Measurements from ENCODE around the gene KCNG1. TPM values are rescaled to one million over a fixed set of nuclear protein-coding genes. Genes with fewer than 3 reads are reported as not detected.

The KCNG1 gene
- polyA plus RNA-seq, 2 donors = 7.6 to 15.3 TPM

DNA sequence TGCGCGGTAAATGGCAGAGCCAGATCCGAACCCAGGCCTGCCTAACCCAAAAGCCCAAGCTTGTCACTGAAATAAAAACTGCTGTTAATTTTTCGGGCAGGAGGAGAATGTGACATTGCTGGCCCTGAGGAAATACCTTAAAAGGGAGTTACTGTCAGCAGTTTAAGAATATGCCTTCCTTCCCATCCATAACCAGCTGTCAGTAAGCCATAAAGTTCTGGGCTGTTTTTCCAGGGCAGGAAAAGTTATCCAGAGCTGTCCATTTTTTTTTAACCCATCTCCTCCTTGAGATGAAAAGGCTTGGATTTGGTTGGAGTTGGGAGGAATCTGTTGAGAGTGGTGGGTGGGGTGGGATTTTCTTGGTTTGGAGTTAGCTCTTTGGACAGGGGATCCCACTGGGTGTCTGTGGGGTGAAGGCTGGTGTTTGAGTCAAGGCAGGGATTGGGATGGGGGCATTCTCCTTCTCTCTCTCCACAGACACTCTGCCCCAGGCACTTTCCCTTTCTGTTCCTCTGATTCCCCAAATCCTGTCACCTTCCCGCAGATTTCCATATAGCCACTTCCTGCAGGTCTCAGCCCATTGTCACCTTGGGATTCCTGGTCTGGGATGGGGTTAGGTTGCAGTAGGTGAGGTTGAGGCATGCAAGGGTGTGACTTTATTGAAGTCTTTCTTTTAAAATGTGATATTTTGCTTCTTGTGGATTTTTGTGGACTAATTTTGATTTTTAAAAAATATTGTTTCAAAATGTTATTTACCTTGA, 4.3 kb upstream of the KCNG1 start:
- no peak overlapping the region for H3K4me3 ChIP-seq (ENCODE audit: low read depth in 1 of 2, low read length in 2 of 2)
- WGBS, 2 donors = 64 to 68% methylated on average over 5 of the region's 5 CpGs
- peaks cover 0 to under 1% of the 10 kb centered on the region in 2 donors for H3K36me3 ChIP-seq (ENCODE audit: control insufficient read depth in 2 of 2, insufficient read depth in 2 of 2, low read length in 1 of 2)
- H3K27me3 ChIP-seq (ENCODE audit: control insufficient read depth in 1 of 2, insufficient read depth in 2 of 2, low read length in 2 of 2) = no peaks in the 10 kb centered on the region
- H3K27ac ChIP-seq (ENCODE audit: low read depth in 2 of 2, low read length in 1 of 2) = no peak overlapping the region
- H3K4me1 ChIP-seq (ENCODE audit: control insufficient read depth in 2 of 2, insufficient read depth in 2 of 2, low read length in 1 of 2) = peaks cover 6 to 8% of the 10 kb centered on the region in 2 donors
- peaks cover 0 to 3% of the 10 kb centered on the region in 2 donors for H3K9me3 ChIP-seq (ENCODE audit: control insufficient read depth in 2 of 2, insufficient read depth in 1 of 2, low read depth in 1 of 2, low read length in 1 of 2)

DNA sequence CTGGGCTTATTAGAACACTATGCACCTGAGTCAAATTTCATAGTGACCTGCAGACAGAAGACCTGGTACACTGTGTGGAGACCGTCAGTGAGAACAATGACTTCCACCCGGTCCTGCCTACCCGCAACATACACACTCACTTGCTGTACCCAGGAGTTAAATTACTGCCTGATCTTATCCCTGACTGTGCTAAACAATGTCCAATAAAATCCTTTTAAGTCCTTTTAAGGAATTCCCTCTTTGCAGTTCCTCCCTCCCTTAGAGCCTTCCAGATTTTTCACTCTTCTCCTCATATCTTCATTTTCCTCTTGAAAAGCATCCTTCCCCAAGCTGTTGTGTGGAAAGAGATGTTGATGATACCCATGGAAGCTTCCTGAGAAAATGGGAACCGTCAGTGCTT, 3.4 kb upstream of the KCNG1 start:
- Histone ChIP-seq H3K36me3 (ENCODE audit: control insufficient read depth in 2 of 2, insufficient read depth in 2 of 2, low read length in 1 of 2) (no peaks in the 10 kb centered on the region), H3K9me3 (ENCODE audit: control insufficient read depth in 2 of 2, insufficient read depth in 1 of 2, low read depth in 1 of 2, low read length in 1 of 2) (peaks cover 0 to 3% of the 10 kb centered on the region in 2 donors), H3K27me3 (ENCODE audit: control insufficient read depth in 1 of 2, insufficient read depth in 2 of 2, low read length in 2 of 2) (no peaks in the 10 kb centered on the region), H3K4me1 (ENCODE audit: control insufficient read depth in 2 of 2, insufficient read depth in 2 of 2, low read length in 1 of 2) (peaks cover 6 to 8% of the 10 kb centered on the region in 2 donors), H3K27ac (ENCODE audit: low read depth in 2 of 2, low read length in 1 of 2) (no peak overlapping the region), H3K4me3 (ENCODE audit: low read depth in 1 of 2, low read length in 2 of 2) (no peak overlapping the region)
- 42 to 56% methylated on average over 4 of the region's 4 CpGs for WGBS, 2 donors

DNA sequence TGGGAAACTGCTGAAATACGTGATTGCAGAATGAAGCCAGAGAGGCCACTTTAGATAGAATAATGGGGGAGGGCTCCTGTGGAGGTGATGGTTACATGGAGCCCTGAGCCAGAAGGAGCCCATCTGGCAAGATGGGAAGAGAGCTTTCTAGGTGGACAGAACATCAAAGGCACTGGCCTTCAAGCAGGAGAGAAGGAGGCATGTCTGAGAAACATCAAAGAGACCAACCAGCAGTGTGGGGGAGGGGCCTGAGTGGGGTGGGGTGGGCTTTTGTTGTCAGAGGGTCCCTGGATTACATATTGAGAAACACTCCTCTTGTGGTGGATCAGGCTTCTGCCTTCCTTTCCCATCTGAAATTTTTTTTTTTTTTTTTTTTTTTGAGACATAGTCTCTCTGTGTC, 1.9 kb upstream of the KCNG1 start:
- no peaks in the 10 kb centered on the region for H3K36me3 ChIP-seq (ENCODE audit: control insufficient read depth in 2 of 2, insufficient read depth in 2 of 2, low read length in 1 of 2)
- peaks cover 8% of the 10 kb centered on the region in 2 donors for H3K4me1 ChIP-seq (ENCODE audit: control insufficient read depth in 2 of 2, insufficient read depth in 2 of 2, low read length in 1 of 2)

DNA sequence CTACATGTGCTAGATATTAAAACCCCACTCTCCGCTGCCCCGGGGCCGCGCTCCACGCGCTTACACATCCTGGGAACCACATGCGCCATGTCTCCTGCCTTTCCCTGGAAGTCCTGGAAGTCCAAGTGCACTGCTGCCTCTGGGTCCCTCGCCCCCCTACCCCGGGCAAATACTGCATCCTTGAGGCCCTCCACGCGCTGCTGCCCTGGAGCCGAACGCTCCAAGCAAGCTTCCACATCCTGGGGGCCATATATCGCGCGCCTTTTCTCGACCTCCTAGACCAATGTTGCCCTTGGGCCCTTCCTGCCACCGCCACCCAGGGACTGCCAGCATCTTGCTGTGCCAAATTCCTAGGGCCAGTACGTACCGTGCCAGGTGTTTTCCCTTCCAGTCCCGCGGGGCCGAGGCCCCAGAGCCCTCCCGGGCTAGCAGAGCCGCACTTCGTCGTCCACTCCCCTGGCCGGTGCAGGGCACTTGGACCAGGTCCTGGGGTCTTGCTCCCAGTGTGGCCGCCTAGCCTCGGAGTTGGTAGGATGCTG, 779 bp upstream of the KCNG1 start:
- Histone ChIP-seq H3K4me3 (ENCODE audit: low read depth in 1 of 2, low read length in 2 of 2) (peak overlapping the region; percentile 49 to 59), H3K4me1 (ENCODE audit: control insufficient read depth in 2 of 2, insufficient read depth in 2 of 2, low read length in 1 of 2) (peaks cover 8% of the 10 kb centered on the region in 2 donors), H3K36me3 (ENCODE audit: control insufficient read depth in 2 of 2, insufficient read depth in 2 of 2, low read length in 1 of 2) (no peaks in the 10 kb centered on the region), H3K27me3 (ENCODE audit: control insufficient read depth in 1 of 2, insufficient read depth in 2 of 2, low read length in 2 of 2) (no peaks in the 10 kb centered on the region), H3K9me3 (ENCODE audit: control insufficient read depth in 2 of 2, insufficient read depth in 1 of 2, low read depth in 1 of 2, low read length in 1 of 2) (peaks cover 0 to 3% of the 10 kb centered on the region in 2 donors), H3K27ac (ENCODE audit: low read depth in 2 of 2, low read length in 1 of 2) (no peak overlapping the region)
- WGBS, 2 donors = 21 to 24% methylated on average over 30 of the region's 30 CpGs

More for the DNA sequence above, 1.9 kb upstream of the KCNG1 start:
- WGBS, 2 donors = 63 to 74% methylated on average over 1 of the region's 1 CpG
- Histone ChIP-seq H3K27me3 (ENCODE audit: control insufficient read depth in 1 of 2, insufficient read depth in 2 of 2, low read length in 2 of 2) (no peaks in the 10 kb centered on the region), H3K9me3 (ENCODE audit: control insufficient read depth in 2 of 2, insufficient read depth in 1 of 2, low read depth in 1 of 2, low read length in 1 of 2) (peaks cover 0 to 3% of the 10 kb centered on the region in 2 donors), H3K27ac (ENCODE audit: low read depth in 2 of 2, low read length in 1 of 2) (no peak overlapping the region), H3K4me3 (ENCODE audit: low read depth in 1 of 2, low read length in 2 of 2) (no peak overlapping the region)

DNA sequence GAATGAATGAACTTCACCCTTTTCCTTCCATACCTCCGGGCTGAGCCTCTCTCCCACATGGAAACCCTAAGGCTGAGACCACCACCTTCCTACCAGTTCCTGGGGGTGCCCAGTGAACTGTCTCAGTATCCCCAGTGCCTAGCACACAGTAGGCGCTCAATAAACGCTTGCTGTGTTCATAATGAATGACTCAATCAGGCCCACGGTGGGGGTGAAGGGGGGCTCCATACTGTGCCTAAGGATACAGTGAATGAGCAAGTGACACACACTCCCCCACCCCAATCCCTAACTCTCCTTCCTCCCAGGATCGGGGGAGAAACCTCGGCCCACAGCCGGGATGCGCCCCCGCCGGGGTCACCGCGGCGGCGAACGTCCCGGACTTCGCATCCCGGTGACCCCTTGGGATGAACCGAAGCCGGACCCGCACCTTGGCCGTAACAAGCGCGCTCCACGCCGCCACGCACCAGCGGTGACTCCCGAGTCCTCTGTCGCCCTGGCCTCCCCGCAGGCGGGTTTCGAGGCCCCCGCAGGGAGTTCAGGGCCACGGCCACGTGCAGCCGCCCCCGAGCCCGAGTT, 592 bp downstream of the KCNG1 start:
- H3K4me1 ChIP-seq (ENCODE audit: control insufficient read depth in 2 of 2, insufficient read depth in 2 of 2, low read length in 1 of 2) = peaks cover 8% of the 10 kb centered on the region in 2 donors
- peak overlapping the region; percentile 59 to 65 for H3K4me3 ChIP-seq (ENCODE audit: low read depth in 1 of 2, low read length in 2 of 2)
- H3K27ac ChIP-seq (ENCODE audit: low read depth in 2 of 2, low read length in 1 of 2) = no peak overlapping the region
- H3K27me3 ChIP-seq (ENCODE audit: control insufficient read depth in 1 of 2, insufficient read depth in 2 of 2, low read length in 2 of 2) = no peaks in the 10 kb centered on the region
- 7% methylated on average over 39 of the region's 39 CpGs for WGBS, 2 donors
- no peaks in the 10 kb centered on the region for H3K36me3 ChIP-seq (ENCODE audit: control insufficient read depth in 2 of 2, insufficient read depth in 2 of 2, low read length in 1 of 2)
- H3K9me3 ChIP-seq (ENCODE audit: control insufficient read depth in 2 of 2, insufficient read depth in 1 of 2, low read depth in 1 of 2, low read length in 1 of 2) = peaks cover 0 to 3% of the 10 kb centered on the region in 2 donors

DNA sequence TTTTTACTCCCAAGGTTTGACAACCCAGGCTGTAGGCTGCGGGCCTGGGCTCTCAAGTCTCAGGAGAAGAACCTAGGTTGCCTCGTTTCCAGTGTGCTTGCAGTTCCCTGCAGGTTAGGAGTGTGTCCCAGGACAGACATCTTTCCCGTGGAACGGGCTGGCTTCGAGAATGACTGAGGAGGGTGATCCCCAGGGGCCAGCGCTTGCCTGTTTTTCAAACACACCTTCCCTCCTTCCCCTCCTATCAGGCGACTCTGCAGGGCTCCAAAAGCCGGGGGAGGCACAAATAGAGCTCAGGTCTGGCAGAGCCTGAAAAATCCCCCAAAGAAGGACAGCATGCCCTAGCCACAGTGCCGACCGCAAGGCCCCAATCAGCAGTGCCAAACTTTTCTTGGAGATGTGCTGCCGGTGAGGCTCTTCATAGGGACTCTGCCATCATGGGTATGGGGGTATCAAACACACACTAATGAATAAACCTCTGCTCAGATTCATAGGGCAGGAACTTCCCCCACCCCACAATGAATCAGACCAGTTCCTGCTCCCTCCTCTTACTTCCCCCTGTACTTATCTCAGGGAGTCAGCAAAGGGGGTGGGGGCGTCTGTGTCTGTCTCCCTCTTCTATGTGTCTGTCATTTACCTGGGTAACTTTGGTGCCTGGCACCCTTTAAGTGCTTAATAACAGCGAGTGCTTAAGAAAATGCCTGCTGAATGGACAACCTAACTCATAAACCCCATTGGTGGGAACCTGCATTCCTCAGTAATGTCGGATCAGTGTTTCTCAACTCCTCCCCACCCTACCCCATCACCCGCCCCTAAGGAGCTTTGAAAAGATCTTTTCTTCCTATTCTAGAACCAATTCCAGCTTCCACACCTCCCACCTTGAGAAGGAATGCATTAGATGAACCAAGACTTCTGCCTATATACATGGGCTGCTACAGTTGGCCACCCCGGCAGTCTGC, 1.6 kb downstream of the KCNG1 start:
- Histone ChIP-seq H3K36me3 (ENCODE audit: control insufficient read depth in 2 of 2, insufficient read depth in 2 of 2, low read length in 1 of 2) (no peaks in the 10 kb centered on the region), H3K9me3 (ENCODE audit: control insufficient read depth in 2 of 2, insufficient read depth in 1 of 2, low read depth in 1 of 2, low read length in 1 of 2) (peaks cover 0 to 3% of the 10 kb centered on the region in 2 donors), H3K27me3 (ENCODE audit: control insufficient read depth in 1 of 2, insufficient read depth in 2 of 2, low read length in 2 of 2) (no peaks in the 10 kb centered on the region), H3K4me1 (ENCODE audit: control insufficient read depth in 2 of 2, insufficient read depth in 2 of 2, low read length in 1 of 2) (peaks cover 8% of the 10 kb centered on the region in 2 donors), H3K27ac (ENCODE audit: low read depth in 2 of 2, low read length in 1 of 2) (no peak overlapping the region), H3K4me3 (ENCODE audit: low read depth in 1 of 2, low read length in 2 of 2) (peak overlapping the region in 1 of 2 donors; percentile 59)
- 62 to 63% methylated on average over 16 of the region's 16 CpGs for WGBS, 2 donors

DNA sequence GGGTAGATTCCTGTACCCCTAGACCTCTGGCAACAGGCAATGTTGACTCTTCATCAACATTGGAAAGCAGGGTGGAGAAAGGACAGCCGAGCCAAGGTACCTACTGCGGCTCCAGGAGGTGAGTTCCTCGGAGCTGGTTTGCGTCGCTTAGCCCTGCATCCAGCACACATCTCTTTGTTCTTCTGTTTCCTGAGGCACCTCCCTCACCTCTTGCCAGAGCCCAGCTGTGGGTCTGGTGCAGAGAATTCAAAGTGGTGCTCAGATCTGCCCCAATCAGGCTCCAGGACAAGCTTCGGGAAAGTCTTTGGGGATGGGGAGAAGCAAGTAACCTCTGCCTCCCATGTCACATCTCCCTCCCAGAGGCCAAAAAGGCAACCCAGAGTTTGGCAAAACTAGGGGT, 2.2 kb downstream of the KCNG1 start:
- H3K4me1 ChIP-seq (ENCODE audit: control insufficient read depth in 2 of 2, insufficient read depth in 2 of 2, low read length in 1 of 2) = peaks cover 8% of the 10 kb centered on the region in 2 donors
- no peak overlapping the region for H3K27ac ChIP-seq (ENCODE audit: low read depth in 2 of 2, low read length in 1 of 2)
- WGBS, 2 donors = 59 to 68% methylated on average over 6 of the region's 6 CpGs
- H3K4me3 ChIP-seq (ENCODE audit: low read depth in 1 of 2, low read length in 2 of 2) = no peak overlapping the region
- no peaks in the 10 kb centered on the region for H3K27me3 ChIP-seq (ENCODE audit: control insufficient read depth in 1 of 2, insufficient read depth in 2 of 2, low read length in 2 of 2)
- H3K36me3 ChIP-seq (ENCODE audit: control insufficient read depth in 2 of 2, insufficient read depth in 2 of 2, low read length in 1 of 2) = no peaks in the 10 kb centered on the region
- peaks cover 0 to 3% of the 10 kb centered on the region in 2 donors for H3K9me3 ChIP-seq (ENCODE audit: control insufficient read depth in 2 of 2, insufficient read depth in 1 of 2, low read depth in 1 of 2, low read length in 1 of 2)

DNA sequence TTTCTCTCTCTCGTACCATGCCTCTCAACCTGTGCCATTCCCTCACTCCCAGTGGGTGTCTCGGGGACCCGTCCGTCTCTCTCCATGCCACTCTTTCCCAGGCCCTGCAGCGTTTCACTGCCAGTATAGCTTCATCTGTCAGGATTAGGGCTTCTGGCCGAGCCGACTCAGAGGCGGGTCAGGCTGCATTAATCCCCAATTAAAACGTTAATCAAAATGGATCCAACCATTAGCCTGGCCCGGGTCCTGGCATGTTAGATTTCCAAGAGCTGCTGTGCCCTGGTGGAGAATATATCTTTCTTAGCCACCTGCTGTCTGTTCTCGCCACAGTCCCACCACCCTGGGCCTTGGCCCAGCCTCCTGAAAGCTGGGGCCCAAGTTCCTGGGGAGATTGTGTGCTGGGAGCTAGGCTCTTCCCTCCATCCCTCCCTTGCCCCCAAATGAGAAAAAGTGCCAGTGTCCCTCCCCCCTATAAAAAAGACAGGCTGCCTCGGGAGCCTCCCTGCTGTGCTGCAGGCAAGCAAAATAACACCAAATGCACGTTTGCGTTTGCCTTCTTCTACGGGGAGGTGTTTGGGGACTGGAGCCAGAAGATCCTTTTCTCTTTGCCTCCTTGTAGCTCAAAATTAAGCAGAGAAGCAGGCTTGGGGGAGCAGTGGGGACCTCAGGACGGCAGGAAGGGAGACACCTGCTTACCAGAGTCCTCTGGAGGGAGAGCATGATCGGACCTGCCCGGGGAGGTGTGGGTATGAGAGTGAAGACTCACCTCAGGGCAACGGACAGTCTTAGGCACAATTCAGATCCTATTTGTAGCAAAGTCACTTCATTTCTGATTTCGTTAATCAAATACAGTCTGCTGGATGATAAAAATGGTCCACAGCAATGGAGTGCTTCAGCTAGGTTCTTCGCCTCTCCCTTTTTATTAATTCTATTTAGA, 3.0 kb downstream of the KCNG1 start:
- Histone ChIP-seq H3K4me3 (ENCODE audit: low read depth in 1 of 2, low read length in 2 of 2) (no peak overlapping the region), H3K9me3 (ENCODE audit: control insufficient read depth in 2 of 2, insufficient read depth in 1 of 2, low read depth in 1 of 2, low read length in 1 of 2) (peaks cover 0 to 3% of the 10 kb centered on the region in 2 donors), H3K27ac (ENCODE audit: low read depth in 2 of 2, low read length in 1 of 2) (no peak overlapping the region), H3K4me1 (ENCODE audit: control insufficient read depth in 2 of 2, insufficient read depth in 2 of 2, low read length in 1 of 2) (peaks cover 8 to 11% of the 10 kb centered on the region in 2 donors), H3K27me3 (ENCODE audit: control insufficient read depth in 1 of 2, insufficient read depth in 2 of 2, low read length in 2 of 2) (no peaks in the 10 kb centered on the region), H3K36me3 (ENCODE audit: control insufficient read depth in 2 of 2, insufficient read depth in 2 of 2, low read length in 1 of 2) (no peaks in the 10 kb centered on the region)
- WGBS, 2 donors = 55% methylated on average over 21 of the region's 21 CpGs
